ENCODE results near the gene GNMT.

- TF ChIP-seq CTCF (IDR thresholded peaks at IDR 0.05; ENCODE audit: poor library complexity) (no peak), EZH2 (IDR thresholded peaks at IDR 0.05; ENCODE audit: borderline replicate concordance) (no peak)
Observed at GRCh38 chr6:43007126-43007525, 46.6 kb downstream of the GNMT start.
